ENCODE measurements around the gene RNF150.
"Not testable (repeated sequence)": the region's sequence is repeated elsewhere in the genome, so short reads cannot be mapped to it uniquely, and the experiment has no call there.

Gene RNF150

GRCh38 chr4:141169391-141169790 lies 36.1 kb upstream of the RNF150 start:
- DNase-seq (ENCODE audit: low read depth) = no peak
- TF ChIP-seq CTCF (conservative IDR thresholded peaks at IDR 0.05; ENCODE audit: low read depth, low read length) = no peak
- no peak overlapping the region for H3K4me3 ChIP-seq (ENCODE audit: low read depth, low read length)

- not testable (repeated sequence) for DNase-seq (ENCODE audit: low read depth)
Measured at GRCh38 chr4:141165001-141165400, 31.7 kb upstream of the RNF150 start.

GRCh38 chr4:141159027-141159426 lies 25.8 kb upstream of the RNF150 start:
- H3K4me3 ChIP-seq (ENCODE audit: low read depth, low read length) = no peak overlapping the region
- TF ChIP-seq CTCF (conservative IDR thresholded peaks at IDR 0.05; ENCODE audit: low read depth, low read length) = no peak
- DNase-seq (ENCODE audit: low read depth) = no peak

More at GRCh38 chr4:141165001-141165400, 31.7 kb upstream of the RNF150 start:
- H3K4me3 ChIP-seq (ENCODE audit: low read depth, low read length) = not testable (repeated sequence)

- DNase-seq (ENCODE audit: low read depth) = peak; percentile 65
- peak; percentile 46 for TF ChIP-seq CTCF (conservative IDR thresholded peaks at IDR 0.05; ENCODE audit: low read depth, low read length)
- H3K4me3 ChIP-seq (ENCODE audit: low read depth, low read length) = no peak overlapping the region
Measured at GRCh38 chr4:141158219-141158618, 24.9 kb upstream of the RNF150 start.

GRCh38 chr4:141155586-141155985 lies 22.3 kb upstream of the RNF150 start:
- H3K4me3 ChIP-seq (ENCODE audit: low read depth, low read length) = no peak overlapping the region
- peak; percentile 17 for DNase-seq (ENCODE audit: low read depth)
- TF ChIP-seq CTCF (conservative IDR thresholded peaks at IDR 0.05; ENCODE audit: low read depth, low read length) = no peak

- no peak for DNase-seq (ENCODE audit: low read depth)
Measured at GRCh38 chr4:141154725-141155124, 21.5 kb upstream of the RNF150 start.

GRCh38 chr4:141153751-141154510 lies 20.7 kb upstream of the RNF150 start:
- H3K4me3 ChIP-seq (ENCODE audit: low read depth, low read length) = no peak overlapping the region
- peak; percentile 47 for DNase-seq (ENCODE audit: low read depth)
- TF ChIP-seq CTCF (conservative IDR thresholded peaks at IDR 0.05; ENCODE audit: low read depth, low read length) = no peak

More at GRCh38 chr4:141154725-141155124, 21.5 kb upstream of the RNF150 start:
- no peak overlapping the region for H3K4me3 ChIP-seq (ENCODE audit: low read depth, low read length)
- no peak for TF ChIP-seq CTCF (conservative IDR thresholded peaks at IDR 0.05; ENCODE audit: low read depth, low read length)

All from choroid plexus epithelial cell (primary cell).